Colonic mucosa (tissue), 4 donors: Measurements from ENCODE around the gene WNK2. TPM values are rescaled to one million over a fixed set of nuclear protein-coding genes. Genes with fewer than 3 reads are reported as not detected.

Experiments
- DNase-seq: peaks from one replicate; pipeline ENCODE4 v3.0.0-alpha.2; 2020
- H3K27ac ChIP-seq: fragments of 200-600 bp; one replicate; pipeline ENCODE4 v1.8.0; 2021
- H3K27me3 ChIP-seq: fragments of 200-600 bp; one replicate; pipeline ENCODE4 v1.8.0; 2021
- H3K36me3 ChIP-seq: fragments of 200-600 bp; one replicate; pipeline ENCODE4 v1.8.0; 2021
- H3K4me1 ChIP-seq: fragments of 200-600 bp; one replicate; pipeline ENCODE4 v1.8.0; 2021; ENCODE audit warnings: mild to moderate bottlenecking
- H3K4me3 ChIP-seq: fragments of 200-600 bp; one replicate; pipeline ENCODE4 v1.8.0; 2021
- H3K9ac ChIP-seq, 2 donors: one replicate each; pipeline ENCODE4 v1.7.0; 2013; ENCODE audit warnings: control low read depth in 2 of 2, low read depth in 2 of 2, low read length in 2 of 2
- H3K9me3 ChIP-seq: fragments of 200-600 bp; one replicate; pipeline ENCODE4 v1.8.0; 2021
- CTCF ChIP-seq: fragments of 200-600 bp; IDR thresholded peaks from one replicate; pipeline ENCODE4 v1.8.0; 2022; ENCODE audit warnings: antibody characterized with exemption, mild to moderate bottlenecking
- intact Hi-C: fragments of 100-400 bp; cut with DNase I; formaldehyde crosslinking; loops from one replicate; pipeline ENCODE4 v1.14.1; 2022
- total RNA-seq, 2 donors: library from RNA; stranded (reverse); fragmentation: NEBNext Ultra II Directional in 1 of 2; extraction: Animal tissue kit (Norgen Biotek cat#: 25700) in 1 of 2; gene quantifications; one replicate each; pipeline ENCODE4 v1.2.1, GENCODE V29; 2021
- donor health status: healthy.
- donor health status: DM: no; HTN: no; CAD: no.
- donor health status: DM: no; HTN: no; CAD: no.

Gene WNK2
- total RNA-seq, 2 donors from 2014 or later, result 161 to 238 TPM

- TF ChIP-seq CTCF, result no peak
- no peak overlapping the region for H3K4me3 ChIP-seq
- DNase-seq, result no peak
- no peaks in the 10 kb centered on the region for H3K36me3 ChIP-seq
- intact Hi-C loops, result no loop called here
- peak overlapping the region in 1 of 2 donors; percentile 75 for H3K9ac ChIP-seq
- H3K27me3 ChIP-seq, result no peaks in the 10 kb centered on the region
- peaks cover 32% of the 10 kb centered on the region for H3K4me1 ChIP-seq
- H3K9me3 ChIP-seq, result no peaks in the 10 kb centered on the region
- peak overlapping the region; percentile 76 for H3K27ac ChIP-seq
These were observed 40.7 kb downstream of the WNK2 start for GRCh38 chr9:93224591-93224990.

- intact Hi-C loops, result no loop called here
These were observed 41.5 kb downstream of the WNK2 start for GRCh38 chr9:93225417-93225816.

GRCh38 chr9:93225892-93226291, 42.0 kb downstream of the WNK2 start:
- H3K27ac ChIP-seq, result peak overlapping the region; percentile 77
- H3K36me3 ChIP-seq, result no peaks in the 10 kb centered on the region
- H3K9me3 ChIP-seq, result no peaks in the 10 kb centered on the region
- H3K9ac ChIP-seq, result peak overlapping the region in 1 of 2 donors; percentile 58
- no peak for TF ChIP-seq CTCF
- no peak for DNase-seq
- H3K4me1 ChIP-seq, result peaks cover 27% of the 10 kb centered on the region
- H3K27me3 ChIP-seq, result no peaks in the 10 kb centered on the region
- H3K4me3 ChIP-seq, result no peak overlapping the region
- intact Hi-C loops, result no loop called here

More at GRCh38 chr9:93225417-93225816, 41.5 kb downstream of the WNK2 start:
- no peak overlapping the region for H3K4me3 ChIP-seq
- peak overlapping the region in 1 of 2 donors; percentile 58 for H3K9ac ChIP-seq
- no peak for DNase-seq
- H3K27ac ChIP-seq, result peak overlapping the region; percentile 77
- no peak for TF ChIP-seq CTCF
- no peaks in the 10 kb centered on the region for H3K36me3 ChIP-seq
- H3K9me3 ChIP-seq, result no peaks in the 10 kb centered on the region
- H3K27me3 ChIP-seq, result no peaks in the 10 kb centered on the region
- H3K4me1 ChIP-seq, result peaks cover 27% of the 10 kb centered on the region

GRCh38 chr9:93226819-93227218, 42.9 kb downstream of the WNK2 start:
- no peaks in the 10 kb centered on the region for H3K36me3 ChIP-seq
- H3K4me3 ChIP-seq, result no peak overlapping the region
- peaks cover 34% of the 10 kb centered on the region for H3K4me1 ChIP-seq
- peak overlapping the region; percentile 77 for H3K27ac ChIP-seq
- DNase-seq, result peak; percentile 90
- no peaks in the 10 kb centered on the region for H3K27me3 ChIP-seq
- no peaks in the 10 kb centered on the region for H3K9me3 ChIP-seq
- intact Hi-C loops, result no loop called here
- peak overlapping the region in 1 of 2 donors; percentile 58 for H3K9ac ChIP-seq
- TF ChIP-seq CTCF, result no peak

GRCh38 chr9:93228030-93228429, 44.1 kb downstream of the WNK2 start:
- Histone ChIP-seq H3K4me1 (peaks cover 35% of the 10 kb centered on the region), H3K27ac (peak overlapping the region; percentile 77), H3K36me3 (no peaks in the 10 kb centered on the region), H3K9me3 (no peaks in the 10 kb centered on the region), H3K9ac (peak overlapping the region in 1 of 2 donors; percentile 53), H3K27me3 (no peaks in the 10 kb centered on the region), H3K4me3 (no peak overlapping the region)
- intact Hi-C loops, result no loop called here
- DNase-seq, result no peak
- no peak for TF ChIP-seq CTCF
